Liver (tissue), 9 donors: ENCODE data around the gene FOXB1. TPM values are rescaled to one million over a fixed set of nuclear protein-coding genes. Genes with fewer than 3 reads are reported as not detected.

Experiments
- DNase-seq: peaks from one replicate; pipeline ENCODE4 v3.0.0-alpha.2; 2017; ENCODE audit warnings: low spot score
- H3K27ac ChIP-seq, 2 donors: one replicate each; pipeline ENCODE4 v1.7.0; 2013; ENCODE audit warnings: inconsistent platforms in 2 of 2, low read length in 2 of 2, control low read depth in 1 of 2, low read depth in 1 of 2, mild to moderate bottlenecking in 1 of 2
- H3K27me3 ChIP-seq, 4 donors: one replicate each; pipeline versions ENCODE4 v1.6.1 to v1.7.0; 2013; ENCODE audit warnings: low read length in 3 of 4, inconsistent platforms in 1 of 4, mild to moderate bottlenecking in 1 of 4, moderate library complexity in 1 of 4; ENCODE audit not compliant: control insufficient read depth in 4 of 4, insufficient read depth in 4 of 4
- H3K36me3 ChIP-seq, 4 donors: one replicate each; pipeline versions ENCODE4 v1.6.1 to v1.7.0; 2013; ENCODE audit warnings: low read length in 3 of 4, mild to moderate bottlenecking in 3 of 4, low read depth in 1 of 4, moderate library complexity in 1 of 4; ENCODE audit not compliant: control insufficient read depth in 4 of 4, insufficient read depth in 3 of 4
- H3K4me1 ChIP-seq, 4 donors: one replicate each; pipeline versions ENCODE4 v1.6.1 to v1.7.0; 2013; ENCODE audit warnings: low read length in 3 of 4, mild to moderate bottlenecking in 3 of 4, moderate library complexity in 1 of 4; ENCODE audit not compliant: control insufficient read depth in 4 of 4, insufficient read depth in 4 of 4
- H3K4me3 ChIP-seq, 3 donors: one replicate each; pipeline versions ENCODE4 v1.6.1 to v1.7.0; 2013; ENCODE audit warnings: low read length in 3 of 3, control low read depth in 1 of 3, low read depth in 1 of 3, mild to moderate bottlenecking in 1 of 3
- H3K9ac ChIP-seq, 2 donors: one replicate each; pipeline ENCODE4 v1.7.0; 2013; ENCODE audit warnings: low read length in 2 of 2, mild to moderate bottlenecking in 2 of 2, moderate library complexity in 2 of 2, control low read depth in 1 of 2, low read depth in 1 of 2
- H3K9me3 ChIP-seq, 4 donors: one replicate each; pipeline versions ENCODE4 v1.6.1 to v1.7.0; 2013; ENCODE audit warnings: low read length in 3 of 4; ENCODE audit not compliant: control insufficient read depth in 4 of 4
- ATF3 ChIP-seq: IDR thresholded peaks from 2 replicates; pipeline ENCODE4 v1.6.1; 2016; ENCODE audit warnings: antibody characterized with exemption
- CTCF ChIP-seq: fragments of 150-350 bp; IDR thresholded peaks from 2 replicates; pipeline ENCODE4 v1.5.1; 2017; ENCODE audit warnings: improper control_type of control experiment, low read depth, low read length; ENCODE audit not compliant: missing input control
- EGR1 ChIP-seq, 2 donors: IDR thresholded peaks; 2 replicates each; pipeline ENCODE4 v1.6.1; 2016 to 2018; ENCODE audit warnings: antibody characterized with exemption in 2 of 2, low read depth in 2 of 2
- FOXA1 ChIP-seq: IDR thresholded peaks from 2 replicates; pipeline ENCODE4 v1.6.1; 2016; ENCODE audit warnings: antibody characterized with exemption
- GABPA ChIP-seq, 2 donors: IDR thresholded peaks in 1 of 2; conservative IDR thresholded peaks in 1 of 2; 2 replicates each; pipeline ENCODE4 v1.6.1; 2016; ENCODE audit warnings: antibody characterized with exemption in 2 of 2, mild to moderate bottlenecking in 1 of 2, moderate library complexity in 1 of 2
- HNF4A ChIP-seq, 2 donors: conservative IDR thresholded peaks; 2 replicates each; pipeline ENCODE4 v1.6.1; 2016; ENCODE audit warnings: antibody characterized with exemption in 2 of 2, mild to moderate bottlenecking in 2 of 2
- HNF4G ChIP-seq: IDR thresholded peaks from 2 replicates; pipeline ENCODE4 v1.6.1; 2016; ENCODE audit warnings: antibody characterized with exemption
- JUND ChIP-seq, 2 donors: IDR thresholded peaks; 2 replicates each; pipeline ENCODE4 v1.6.1; 2016; ENCODE audit warnings: antibody characterized with exemption in 2 of 2
- RAD21 ChIP-seq, 2 donors: IDR thresholded peaks; 2 replicates each; pipeline ENCODE4 v1.6.1; 2016; ENCODE audit warnings: antibody characterized with exemption in 2 of 2, mild to moderate bottlenecking in 2 of 2
- RXRA ChIP-seq, 2 donors: IDR thresholded peaks; 2 replicates each; pipeline ENCODE4 v1.6.1; 2017 to 2018; ENCODE audit warnings: antibody characterized with exemption in 2 of 2, mild to moderate bottlenecking in 1 of 2
- SP1 ChIP-seq: IDR thresholded peaks from 2 replicates; pipeline ENCODE4 v1.6.1; 2018; ENCODE audit warnings: antibody characterized with exemption, mild to moderate bottlenecking
- TAF1 ChIP-seq: conservative IDR thresholded peaks from 2 replicates; pipeline ENCODE4 v1.6.1; 2016; ENCODE audit warnings: antibody characterized with exemption, mild to moderate bottlenecking
- YY1 ChIP-seq: IDR thresholded peaks from 2 replicates; pipeline ENCODE4 v1.6.1; 2016; ENCODE audit warnings: antibody characterized with exemption, mild to moderate bottlenecking
- WGBS: extraction: QIAGEN DNeasy Blood & Tissue Kit; methylation state at CpG from one replicate; pipeline ENCODE4 v1.1.7; 2013; 5-methylcytosine and 5-hydroxymethylcytosine counted together
- polyA plus RNA-seq, 2 donors: library from polyadenylated mRNA; stranded (reverse) in 1 of 2; unstranded in 1 of 2; fragments of 200-250 nt in 1 of 2; fragments of >200 nt in 1 of 2; fragmentation: Nextera tagmentation in 1 of 2; extraction: Ambion mirVana in 1 of 2; gene quantifications; one replicate each; pipeline versions ENCODE4 v1.2.1 to v1.2.3, GENCODE V29; 2013 to 2015
- total RNA-seq, 2 donors: library from RNA; depleted of rRNA; stranded (reverse); fragments of >200 nt; gene quantifications; one replicate each; pipeline ENCODE4 v1.2.3, GENCODE V29; 2014
- TF ChIP-seq, protein P1 (sequence below): IDR thresholded peaks from 2 replicates; pipeline ENCODE4 v1.6.1; 2016; ENCODE audit warnings: antibody characterized with exemption
- TF ChIP-seq, protein P2 (sequence below): IDR thresholded peaks from 2 replicates; pipeline ENCODE4 v1.6.1; 2016; ENCODE audit warnings: antibody characterized with exemption, mild to moderate bottlenecking
- TF ChIP-seq, protein P3 (sequence below): IDR thresholded peaks from 2 replicates; pipeline ENCODE4 v1.6.1; 2016; ENCODE audit warnings: antibody characterized with exemption
- donor health status: healthy.
- donor health status: healthy.
- donor health status: healthy.
- donor health status: healthy.
- donor health status: healthy.

Gene FOXB1
- total and polyA plus RNA-seq, 4 donors = not detected

DNA sequence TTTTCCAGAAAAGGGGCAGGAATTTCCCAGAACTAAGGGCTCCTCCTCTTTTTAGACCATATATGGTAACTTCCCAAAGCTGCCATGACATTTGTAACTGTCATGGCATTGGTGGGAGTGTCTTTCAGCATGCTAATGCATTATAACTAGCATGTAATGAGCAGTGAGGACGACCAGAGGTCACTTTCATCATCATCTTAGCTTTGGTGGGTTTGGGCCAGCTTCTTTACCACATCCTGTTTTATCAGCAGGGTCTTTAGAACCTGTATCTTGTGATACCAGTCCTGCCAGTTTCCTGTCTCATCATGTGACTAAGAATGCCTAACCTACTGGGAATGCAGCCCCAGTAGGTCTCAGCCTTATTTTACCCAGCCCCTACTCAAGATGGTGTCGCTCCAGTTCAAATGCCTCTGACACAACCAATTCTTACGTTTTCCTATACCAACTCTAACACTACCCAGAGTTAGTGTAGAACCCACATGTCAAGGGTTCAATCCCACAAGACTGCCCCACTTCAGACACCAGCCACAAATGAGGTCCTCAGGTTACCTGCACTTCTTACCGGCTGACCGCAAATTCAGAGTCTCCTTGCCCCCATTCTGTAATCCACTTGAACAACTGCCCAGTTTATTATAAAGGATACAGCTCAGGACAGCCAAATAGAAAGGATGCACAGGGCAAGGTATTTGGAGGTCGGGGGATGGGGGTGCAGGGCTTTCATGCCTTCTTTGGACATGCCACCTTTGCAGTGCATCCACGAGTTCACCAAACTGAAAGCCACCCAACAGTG, 17.7 kb downstream of the FOXB1 start:
- WGBS = 75% methylated on average over 7 of the region's 7 CpGs
- no peaks in the 10 kb centered on the region for H3K4me1 ChIP-seq

More for the DNA sequence above, 17.7 kb downstream of the FOXB1 start:
- H3K36me3 ChIP-seq = no peaks in the 10 kb centered on the region
- no peak overlapping the region for H3K27ac ChIP-seq
- H3K4me3 ChIP-seq = no peak overlapping the region
- TF ChIP-seq RAD21 (IDR thresholded peaks at IDR 0.05) (no peak), YY1 (no peak), HNF4G (no peak), GABPA (IDR thresholded peaks at IDR 0.05 in 1 of 2, conservative IDR thresholded peaks at IDR 0.05 in 1 of 2) (no peak), FOXA1 (no peak), JUND (IDR thresholded peaks at IDR 0.05) (no peak), CTCF (no peak), TAF1 (no peak), RXRA (IDR thresholded peaks at IDR 0.05) (no peak), EGR1 (IDR thresholded peaks at IDR 0.05; ENCODE audit: low read depth in 2 of 2) (no peak), HNF4A (conservative IDR thresholded peaks at IDR 0.05) (no peak), SP1 (no peak), ATF3 (no peak)
- TF ChIP-seq, protein P1, sequence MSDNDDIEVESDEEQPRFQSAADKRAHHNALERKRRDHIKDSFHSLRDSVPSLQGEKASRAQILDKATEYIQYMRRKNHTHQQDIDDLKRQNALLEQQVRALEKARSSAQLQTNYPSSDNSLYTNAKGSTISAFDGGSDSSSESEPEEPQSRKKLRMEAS = no peak
- TF ChIP-seq, protein P2, sequence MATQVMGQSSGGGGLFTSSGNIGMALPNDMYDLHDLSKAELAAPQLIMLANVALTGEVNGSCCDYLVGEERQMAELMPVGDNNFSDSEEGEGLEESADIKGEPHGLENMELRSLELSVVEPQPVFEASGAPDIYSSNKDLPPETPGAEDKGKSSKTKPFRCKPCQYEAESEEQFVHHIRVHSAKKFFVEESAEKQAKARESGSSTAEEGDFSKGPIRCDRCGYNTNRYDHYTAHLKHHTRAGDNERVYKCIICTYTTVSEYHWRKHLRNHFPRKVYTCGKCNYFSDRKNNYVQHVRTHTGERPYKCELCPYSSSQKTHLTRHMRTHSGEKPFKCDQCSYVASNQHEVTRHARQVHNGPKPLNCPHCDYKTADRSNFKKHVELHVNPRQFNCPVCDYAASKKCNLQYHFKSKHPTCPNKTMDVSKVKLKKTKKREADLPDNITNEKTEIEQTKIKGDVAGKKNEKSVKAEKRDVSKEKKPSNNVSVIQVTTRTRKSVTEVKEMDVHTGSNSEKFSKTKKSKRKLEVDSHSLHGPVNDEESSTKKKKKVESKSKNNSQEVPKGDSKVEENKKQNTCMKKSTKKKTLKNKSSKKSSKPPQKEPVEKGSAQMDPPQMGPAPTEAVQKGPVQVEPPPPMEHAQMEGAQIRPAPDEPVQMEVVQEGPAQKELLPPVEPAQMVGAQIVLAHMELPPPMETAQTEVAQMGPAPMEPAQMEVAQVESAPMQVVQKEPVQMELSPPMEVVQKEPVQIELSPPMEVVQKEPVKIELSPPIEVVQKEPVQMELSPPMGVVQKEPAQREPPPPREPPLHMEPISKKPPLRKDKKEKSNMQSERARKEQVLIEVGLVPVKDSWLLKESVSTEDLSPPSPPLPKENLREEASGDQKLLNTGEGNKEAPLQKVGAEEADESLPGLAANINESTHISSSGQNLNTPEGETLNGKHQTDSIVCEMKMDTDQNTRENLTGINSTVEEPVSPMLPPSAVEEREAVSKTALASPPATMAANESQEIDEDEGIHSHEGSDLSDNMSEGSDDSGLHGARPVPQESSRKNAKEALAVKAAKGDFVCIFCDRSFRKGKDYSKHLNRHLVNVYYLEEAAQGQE = no peak
- TF ChIP-seq, protein P3, sequence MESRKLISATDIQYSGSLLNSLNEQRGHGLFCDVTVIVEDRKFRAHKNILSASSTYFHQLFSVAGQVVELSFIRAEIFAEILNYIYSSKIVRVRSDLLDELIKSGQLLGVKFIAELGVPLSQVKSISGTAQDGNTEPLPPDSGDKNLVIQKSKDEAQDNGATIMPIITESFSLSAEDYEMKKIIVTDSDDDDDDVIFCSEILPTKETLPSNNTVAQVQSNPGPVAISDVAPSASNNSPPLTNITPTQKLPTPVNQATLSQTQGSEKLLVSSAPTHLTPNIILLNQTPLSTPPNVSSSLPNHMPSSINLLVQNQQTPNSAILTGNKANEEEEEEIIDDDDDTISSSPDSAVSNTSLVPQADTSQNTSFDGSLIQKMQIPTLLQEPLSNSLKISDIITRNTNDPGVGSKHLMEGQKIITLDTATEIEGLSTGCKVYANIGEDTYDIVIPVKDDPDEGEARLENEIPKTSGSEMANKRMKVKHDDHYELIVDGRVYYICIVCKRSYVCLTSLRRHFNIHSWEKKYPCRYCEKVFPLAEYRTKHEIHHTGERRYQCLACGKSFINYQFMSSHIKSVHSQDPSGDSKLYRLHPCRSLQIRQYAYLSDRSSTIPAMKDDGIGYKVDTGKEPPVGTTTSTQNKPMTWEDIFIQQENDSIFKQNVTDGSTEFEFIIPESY = no peak
- no peak overlapping the region for H3K9ac ChIP-seq
- no peak for DNase-seq
- peaks cover 2 to 7% (median 5%) of the 10 kb centered on the region in 4 donors for H3K9me3 ChIP-seq
- no peaks in the 10 kb centered on the region for H3K27me3 ChIP-seq
